ENCODE results near the gene FOXN3. TPM values are rescaled to one million over a fixed set of nuclear protein-coding genes. Genes with fewer than 3 reads are reported as not detected.
A peak's percentile ranks its signal among the peaks of the same experiment; 100 is the strongest.

The FOXN3 gene
- total and polyA plus RNA-seq, 8 donors: 43.5 to 80.7 (median 49.1) TPM

DNA sequence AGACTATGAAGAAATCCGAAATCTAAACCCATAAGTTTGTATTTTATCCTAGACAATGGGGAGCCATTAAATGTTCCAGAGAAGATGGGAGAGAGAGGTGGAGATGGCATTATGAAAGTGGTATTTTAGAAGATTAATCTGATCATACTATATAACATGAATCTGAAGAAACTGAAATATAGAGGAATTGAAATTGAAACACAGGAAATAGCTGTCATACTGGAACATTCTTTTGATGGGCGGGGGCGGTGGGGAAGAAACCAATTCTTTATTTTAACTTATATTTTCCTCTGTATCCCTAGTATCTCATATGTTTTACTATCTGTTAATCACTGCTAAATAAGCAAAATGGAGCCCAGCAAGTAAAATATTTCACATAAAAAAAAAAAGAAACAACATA lies 27.0 kb upstream of the FOXN3 start:
- H3K36me3 ChIP-seq: no peaks in the 10 kb centered on the region
- TF ChIP-seq, protein P1, sequence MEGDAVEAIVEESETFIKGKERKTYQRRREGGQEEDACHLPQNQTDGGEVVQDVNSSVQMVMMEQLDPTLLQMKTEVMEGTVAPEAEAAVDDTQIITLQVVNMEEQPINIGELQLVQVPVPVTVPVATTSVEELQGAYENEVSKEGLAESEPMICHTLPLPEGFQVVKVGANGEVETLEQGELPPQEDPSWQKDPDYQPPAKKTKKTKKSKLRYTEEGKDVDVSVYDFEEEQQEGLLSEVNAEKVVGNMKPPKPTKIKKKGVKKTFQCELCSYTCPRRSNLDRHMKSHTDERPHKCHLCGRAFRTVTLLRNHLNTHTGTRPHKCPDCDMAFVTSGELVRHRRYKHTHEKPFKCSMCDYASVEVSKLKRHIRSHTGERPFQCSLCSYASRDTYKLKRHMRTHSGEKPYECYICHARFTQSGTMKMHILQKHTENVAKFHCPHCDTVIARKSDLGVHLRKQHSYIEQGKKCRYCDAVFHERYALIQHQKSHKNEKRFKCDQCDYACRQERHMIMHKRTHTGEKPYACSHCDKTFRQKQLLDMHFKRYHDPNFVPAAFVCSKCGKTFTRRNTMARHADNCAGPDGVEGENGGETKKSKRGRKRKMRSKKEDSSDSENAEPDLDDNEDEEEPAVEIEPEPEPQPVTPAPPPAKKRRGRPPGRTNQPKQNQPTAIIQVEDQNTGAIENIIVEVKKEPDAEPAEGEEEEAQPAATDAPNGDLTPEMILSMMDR (IDR thresholded peaks at IDR 0.05): no peak
- DNase-seq: no peak
- intact Hi-C loops (cut with DNase I): no loop called here
- H3K27me3 ChIP-seq: no peaks in the 10 kb centered on the region
- peaks cover 0 to 43% of the 10 kb centered on the region in 2 donors for H3K4me1 ChIP-seq
- ATAC-seq: no peak
- H3K4me3 ChIP-seq: no peak overlapping the region
- no peaks in the 10 kb centered on the region for H3K9me3 ChIP-seq
- peak overlapping the region in 1 of 2 donors; percentile 23 for H3K27ac ChIP-seq

DNA sequence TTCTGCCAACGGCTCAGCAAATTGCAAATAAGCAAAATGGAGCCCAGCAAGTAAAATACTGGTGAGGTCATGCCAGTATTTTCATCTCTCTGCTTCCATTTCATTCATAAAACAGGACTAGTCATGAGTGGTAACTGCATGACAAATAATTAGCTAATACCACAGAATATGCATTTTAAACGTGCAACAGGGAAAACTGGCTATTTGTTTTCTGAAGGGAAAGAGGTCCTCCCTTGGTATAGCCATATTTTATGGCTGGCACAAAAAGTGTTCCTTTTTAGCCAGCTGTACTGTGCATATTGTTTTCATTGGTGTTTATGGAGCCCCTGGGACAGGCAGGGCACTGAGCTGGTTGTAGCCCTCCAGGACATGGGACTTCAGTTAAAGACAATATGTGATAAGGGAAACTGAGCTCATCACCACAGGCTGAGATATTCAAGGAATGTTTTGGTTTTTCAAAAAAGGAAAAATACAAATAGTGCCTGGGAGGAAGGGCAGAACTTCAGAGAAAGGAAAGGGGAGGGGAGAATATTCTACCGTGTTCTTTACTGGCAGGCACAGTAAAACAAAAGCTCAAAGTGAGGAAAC lies 26.1 kb upstream of the FOXN3 start:
- Histone ChIP-seq H3K27me3 (no peaks in the 10 kb centered on the region), H3K4me1 (peaks cover 0 to 42% of the 10 kb centered on the region in 2 donors), H3K27ac (no peak overlapping the region), H3K4me3 (no peak overlapping the region), H3K36me3 (no peaks in the 10 kb centered on the region), H3K9me3 (no peaks in the 10 kb centered on the region)
- intact Hi-C loops (cut with DNase I): no loop called here
- DNase-seq (no peak), ATAC-seq (no peak)
- TF ChIP-seq, protein P1 (IDR thresholded peaks at IDR 0.05): no peak

DNA sequence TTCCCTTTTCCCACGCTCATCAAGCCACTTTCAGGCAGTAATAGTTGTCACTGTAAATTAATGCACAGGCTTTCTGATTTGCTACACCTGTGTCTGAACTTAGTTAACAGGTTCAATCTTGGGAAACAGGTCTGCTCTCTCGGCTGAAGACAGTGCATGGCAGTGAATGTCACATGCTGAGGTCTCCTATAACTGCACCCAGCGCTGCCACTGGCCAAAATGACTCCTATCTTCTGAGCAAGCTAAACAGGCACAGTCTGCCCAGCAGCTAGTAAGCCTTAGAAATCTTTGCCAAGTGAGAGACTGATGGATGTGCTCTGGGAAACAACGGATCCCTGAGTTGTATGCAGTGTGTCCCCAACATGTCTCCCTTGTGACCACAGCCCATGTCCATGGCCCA lies 25.2 kb upstream of the FOXN3 start:
- Histone ChIP-seq H3K9me3 (no peaks in the 10 kb centered on the region), H3K36me3 (no peaks in the 10 kb centered on the region), H3K4me1 (peaks cover 0 to 33% of the 10 kb centered on the region in 2 donors), H3K27me3 (no peaks in the 10 kb centered on the region), H3K4me3 (no peak overlapping the region), H3K27ac (no peak overlapping the region)
- intact Hi-C loops (cut with DNase I): no loop called here
- TF ChIP-seq, protein P1 (IDR thresholded peaks at IDR 0.05): no peak
- DNase-seq (no peak), ATAC-seq (no peak)

DNA sequence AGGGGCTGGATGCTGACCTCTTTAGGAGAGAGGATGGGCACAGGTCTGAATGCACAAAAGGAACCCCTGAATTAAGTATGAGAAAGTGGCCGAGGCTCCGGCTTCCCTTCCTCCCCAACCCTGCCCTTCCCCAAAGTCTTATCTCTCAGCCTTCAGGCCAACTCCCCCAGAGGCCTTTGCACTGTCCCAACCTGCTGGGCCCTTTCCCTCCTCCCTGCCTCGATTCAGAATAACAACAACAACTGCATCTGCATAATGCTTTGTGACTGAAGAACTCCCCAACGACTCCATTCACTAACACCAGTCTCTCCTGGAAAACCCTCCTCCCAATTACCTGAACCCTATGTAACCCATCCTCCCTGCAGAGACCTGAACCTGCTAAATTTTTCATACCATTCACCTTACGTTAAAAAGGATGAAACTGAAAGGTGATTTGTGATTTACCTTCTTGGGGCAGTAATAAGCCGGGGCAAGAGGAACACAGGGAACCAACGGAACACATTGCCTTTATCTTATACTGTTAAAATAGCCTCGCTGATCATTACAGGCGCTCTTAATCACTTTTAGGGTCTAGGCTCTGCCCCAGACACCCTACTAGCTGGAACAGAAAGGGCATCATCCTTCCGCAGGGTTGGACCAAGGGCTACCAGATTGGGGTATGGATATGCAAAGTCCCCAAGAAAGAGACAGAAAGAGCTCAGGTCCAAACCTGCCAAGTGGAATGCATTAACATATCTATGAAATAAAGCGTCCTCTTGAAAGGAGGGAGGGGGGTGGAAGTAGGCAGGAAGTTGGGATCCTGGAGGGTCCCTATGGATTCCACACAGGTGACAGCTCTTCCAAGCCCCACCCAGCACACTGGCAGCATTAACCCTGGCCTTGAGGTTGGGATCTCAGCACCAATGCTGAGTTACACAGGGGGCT lies 24.2 kb upstream of the FOXN3 start:
- TF ChIP-seq, protein P1 (IDR thresholded peaks at IDR 0.05): no peak
- intact Hi-C loops (cut with DNase I): no loop called here
- DNase-seq: no peak

More for the DNA sequence above, 24.2 kb upstream of the FOXN3 start:
- Histone ChIP-seq H3K4me3 (no peak overlapping the region), H3K9me3 (no peaks in the 10 kb centered on the region), H3K27me3 (no peaks in the 10 kb centered on the region), H3K36me3 (no peaks in the 10 kb centered on the region), H3K4me1 (peaks cover 0 to 30% of the 10 kb centered on the region in 2 donors), H3K27ac (no peak overlapping the region)
- ATAC-seq: no peak

Measured in left lung (tissue), 10 donors.